Heart left ventricle (tissue), 16 donors: ENCODE measurements around the gene RBP4. TPM values are rescaled to one million over a fixed set of nuclear protein-coding genes. Genes with fewer than 3 reads are reported as not detected.

Experiments
- ATAC-seq, 4 donors: fragments of 200-7000 bp; cut with Tn5 transposase; one replicate each; pipeline ENCODE4 v1.9.1; 2020 to 2022; ENCODE audit warnings: moderate library complexity in 4 of 4, mild to moderate bottlenecking in 3 of 4, moderate number of reproducible peaks in 1 of 4
- DNase-seq, 5 donors: peaks; one replicate each; pipeline ENCODE4 v3.0.0-alpha.2; 2020
- H3K27ac ChIP-seq, 12 donors: fragments of 200-600 bp; sonication (generic) in 4 of 12; one replicate each; pipeline versions ENCODE4 v1.5.0 to v1.8.0; 2016 to 2022; ENCODE audit warnings: mild to moderate bottlenecking in 2 of 12
- H3K27me3 ChIP-seq, 9 donors: fragments of 200-600 bp; sonication (generic) in 2 of 9; one replicate each; pipeline versions ENCODE4 v1.5.1 to v1.8.0; 2016 to 2022; ENCODE audit warnings: mild to moderate bottlenecking in 3 of 9
- H3K36me3 ChIP-seq, 9 donors: fragments of 200-600 bp; sonication (generic) in 2 of 9; one replicate each; pipeline versions ENCODE4 v1.5.0 to v1.8.0; 2018 to 2022; ENCODE audit warnings: mild to moderate bottlenecking in 2 of 9
- H3K4me1 ChIP-seq, 12 donors: fragments of 200-600 bp; sonication (generic) in 4 of 12; one replicate each; pipeline versions ENCODE4 v1.5.0 to v1.8.0; 2016 to 2022; ENCODE audit warnings: mild to moderate bottlenecking in 3 of 12
- H3K4me3 ChIP-seq, 12 donors: fragments of 200-600 bp; sonication (generic) in 4 of 12; one replicate each; pipeline versions ENCODE4 v1.5.0 to v1.8.0; 2017 to 2022; ENCODE audit warnings: mild to moderate bottlenecking in 9 of 12, moderate library complexity in 4 of 12
- H3K9me3 ChIP-seq, 12 donors: fragments of 200-600 bp; sonication (generic) in 4 of 12; one replicate each; pipeline versions ENCODE4 v1.5.0 to v1.8.0; 2016 to 2022; ENCODE audit warnings: mild to moderate bottlenecking in 1 of 12
- POLR2A ChIP-seq, 2 donors: fragments of 450-650 bp; IDR thresholded peaks; one replicate each; pipeline ENCODE4 v1.6.1; 2017; ENCODE audit warnings: antibody characterized with exemption in 2 of 2, mild to moderate bottlenecking in 2 of 2, moderate library complexity in 2 of 2
- WGBS, 4 donors: extraction: QIAGEN DNeasy Blood & Tissue Kit in 2 of 4; methylation state at CpG; one replicate each; pipeline versions ENCODE4 v1.1.5 to v1.1.7; 2013 to 2018; 5-methylcytosine and 5-hydroxymethylcytosine counted together
- intact Hi-C, 10 donors: fragments of 100-400 bp; cut with DNase I; formaldehyde crosslinking; loops; one replicate each; pipeline versions ENCODE4 v1.11.1 to v1.14.2; 2022
- polyA plus RNA-seq, 2 donors: library from polyadenylated mRNA; stranded (reverse); fragments of 200-250 nt; gene quantifications; one replicate each; pipeline ENCODE4 v1.2.3, GENCODE V29; 2013
- total RNA-seq, 9 donors: library from RNA; depleted of rRNA in 2 of 9; stranded (reverse); fragments of >200 nt in 2 of 9; fragmentation: NEBNext Ultra II Directional in 3 of 9; extraction: Animal tissue kit (Norgen Biotek cat#: 25700) in 3 of 9; gene quantifications; one replicate each; pipeline versions ENCODE4 v1.1.0 to v1.2.4, GENCODE V29; 2016 to 2023
- TF ChIP-seq, protein P1 (sequence below), 12 donors: fragments of 200-600 bp; sonication (generic) in 4 of 12; IDR thresholded peaks; one replicate each; pipeline versions ENCODE4 v1.5.0 to v1.8.0; 2018 to 2022; ENCODE audit warnings: antibody characterized with exemption in 12 of 12, mild to moderate bottlenecking in 5 of 12
- donor health status: ischemic (EF 13 %, LVEDD 7.1; RV severe dilation, severe dysfunction).
- donor health status: healthy with polysubstance abuse.
- donor health status: DM: no; HTN: yes; CAD: no.
- donor health status: DM: no; HTN: no; CAD: no.
- donor health status: ischemic (EF 25% LVEDD 6.9; RV normal size, moderate dysfunction).
- donor health status: ischemic (EF 25% LVEDD 5.7; RV mildly dilated, moderate dysfunction).
- donor health status: healthy.
- donor health status: DM: yes; HTN: yes; CAD: no.
- donor health status: ischemic (EF 35%, LVEDD 5.7; RV mildly dilated, moderate dysfunction).
- donor health status: nonischemic (EF 11% LVEDD 7.7; RV severe dilation, severe dysfunction).
- donor health status: DM: yes; HTN: yes; CAD: no.
- donor health status: PGD.
- donor health status: ischemic (EF 29% LVEDD 5.4; RV normal size, mild dysfunction).
- donor health status: nonischemic (EF 23%, LVEDD 6.1; RV moderate dilation, normal function).

The RBP4 gene
- total and polyA plus RNA-seq, 11 donors, result 0.35 to 63.4 (median 3.2) TPM; not detected in 1

DNA sequence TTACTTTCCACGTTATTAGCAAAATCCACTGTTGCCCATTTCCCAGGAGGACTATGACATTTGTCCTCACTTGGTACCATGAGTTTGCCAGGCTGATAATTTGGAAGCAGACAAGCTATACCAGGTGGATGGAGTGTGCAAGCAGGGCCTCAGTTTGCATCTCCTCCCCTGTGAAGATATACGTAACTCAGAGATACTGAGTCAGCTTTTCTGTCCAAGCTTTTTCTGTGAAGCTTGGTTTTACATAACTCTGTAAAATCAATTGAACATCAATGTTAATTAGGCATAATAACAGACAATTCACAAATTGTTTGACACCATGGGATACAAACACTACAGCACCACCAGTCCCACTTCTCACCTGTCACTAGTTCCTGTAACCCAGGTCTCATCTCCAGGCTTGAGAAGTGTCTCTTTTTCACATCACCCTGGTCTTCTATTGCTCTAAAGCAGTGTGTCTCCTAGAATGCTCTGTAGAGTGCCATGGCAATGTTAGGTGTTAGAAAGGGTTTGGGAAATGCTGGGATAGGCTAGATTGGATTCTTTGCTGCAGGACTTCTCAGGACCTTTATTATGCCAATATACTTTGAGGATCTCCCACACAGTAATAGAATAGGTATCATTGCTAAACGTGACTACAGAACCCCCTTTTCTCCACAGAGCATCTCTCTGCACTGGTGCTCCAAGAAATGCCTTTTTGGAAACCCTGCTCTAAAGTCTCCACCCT is 20.9 kb downstream of the RBP4 start:
- TF ChIP-seq, protein P1, sequence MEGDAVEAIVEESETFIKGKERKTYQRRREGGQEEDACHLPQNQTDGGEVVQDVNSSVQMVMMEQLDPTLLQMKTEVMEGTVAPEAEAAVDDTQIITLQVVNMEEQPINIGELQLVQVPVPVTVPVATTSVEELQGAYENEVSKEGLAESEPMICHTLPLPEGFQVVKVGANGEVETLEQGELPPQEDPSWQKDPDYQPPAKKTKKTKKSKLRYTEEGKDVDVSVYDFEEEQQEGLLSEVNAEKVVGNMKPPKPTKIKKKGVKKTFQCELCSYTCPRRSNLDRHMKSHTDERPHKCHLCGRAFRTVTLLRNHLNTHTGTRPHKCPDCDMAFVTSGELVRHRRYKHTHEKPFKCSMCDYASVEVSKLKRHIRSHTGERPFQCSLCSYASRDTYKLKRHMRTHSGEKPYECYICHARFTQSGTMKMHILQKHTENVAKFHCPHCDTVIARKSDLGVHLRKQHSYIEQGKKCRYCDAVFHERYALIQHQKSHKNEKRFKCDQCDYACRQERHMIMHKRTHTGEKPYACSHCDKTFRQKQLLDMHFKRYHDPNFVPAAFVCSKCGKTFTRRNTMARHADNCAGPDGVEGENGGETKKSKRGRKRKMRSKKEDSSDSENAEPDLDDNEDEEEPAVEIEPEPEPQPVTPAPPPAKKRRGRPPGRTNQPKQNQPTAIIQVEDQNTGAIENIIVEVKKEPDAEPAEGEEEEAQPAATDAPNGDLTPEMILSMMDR (IDR thresholded peaks at IDR 0.05), result no peak
- TF ChIP-seq POLR2A (IDR thresholded peaks at IDR 0.05), result no peak
- ATAC-seq (no peak), DNase-seq (no peak)
- intact Hi-C loops, result no loop called here
- no peaks in the 10 kb centered on the region for H3K36me3 ChIP-seq
- H3K27me3 ChIP-seq, result peaks cover 0 to 10% (median 0%) of the 10 kb centered on the region in 9 donors
- H3K27ac ChIP-seq, result no peak overlapping the region
- WGBS, 4 donors, result 87 to 90% (median 88%) methylated on average over 3 of the region's 3 CpGs
- H3K4me3 ChIP-seq, result no peak overlapping the region
- H3K9me3 ChIP-seq, result peaks cover 0 to 10% (median 0%) of the 10 kb centered on the region in 12 donors
- H3K4me1 ChIP-seq, result peaks cover 0 to 3% (median 0%) of the 10 kb centered on the region in 12 donors

DNA sequence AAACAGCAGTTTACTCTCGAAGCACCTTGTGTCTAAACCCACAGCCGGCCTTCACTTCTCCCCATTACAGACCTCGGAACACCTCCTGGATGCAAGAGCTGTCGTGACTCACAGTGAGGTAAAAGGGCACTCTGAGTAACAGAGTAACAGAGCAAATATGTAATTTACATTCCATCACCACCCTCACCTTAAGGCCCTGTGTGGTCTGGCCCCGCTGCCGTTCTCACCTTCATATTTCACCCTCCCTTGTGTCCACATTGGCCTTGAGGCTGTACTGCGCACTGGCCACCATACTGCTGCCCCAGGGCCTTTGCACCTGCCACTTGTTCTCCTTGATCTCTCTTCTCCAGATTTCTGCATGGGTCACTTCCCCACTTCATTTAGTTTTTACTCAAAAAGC is 21.9 kb downstream of the RBP4 start:
- 88 to 98% (median 92%) methylated on average over 7 of the region's 7 CpGs for WGBS, 4 donors
- H3K27ac ChIP-seq, result no peak overlapping the region
- H3K9me3 ChIP-seq, result peaks cover 0 to 10% (median 0%) of the 10 kb centered on the region in 12 donors
- TF ChIP-seq POLR2A (IDR thresholded peaks at IDR 0.05), result no peak
- TF ChIP-seq, protein P1 (IDR thresholded peaks at IDR 0.05), result no peak
- DNase-seq (no peak), ATAC-seq (no peak)
- no peak overlapping the region for H3K4me3 ChIP-seq
- intact Hi-C loops, result no loop called here
- peaks cover 0 to 3% (median 0%) of the 10 kb centered on the region in 12 donors for H3K4me1 ChIP-seq
- no peaks in the 10 kb centered on the region for H3K36me3 ChIP-seq
- peaks cover 0 to 10% (median 0%) of the 10 kb centered on the region in 9 donors for H3K27me3 ChIP-seq

DNA sequence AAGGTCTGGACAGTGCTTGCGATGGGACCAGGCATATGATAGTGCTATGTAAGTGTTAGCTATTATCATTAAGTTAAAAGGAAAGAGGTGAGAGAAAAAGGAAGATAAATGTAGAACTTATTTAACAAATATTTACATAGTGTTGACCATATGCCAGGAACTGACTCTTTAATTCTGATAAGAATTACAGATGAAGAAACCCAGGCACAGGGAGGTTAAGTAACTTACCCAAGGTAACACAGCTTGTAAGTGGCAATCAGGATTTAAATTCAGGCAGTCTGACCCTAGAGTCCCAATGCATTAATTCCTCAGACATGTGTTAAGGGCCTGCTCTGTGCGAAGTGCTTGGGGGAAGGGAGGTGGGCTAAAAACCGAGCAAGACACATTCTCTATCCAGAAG is 23.5 kb downstream of the RBP4 start:
- TF ChIP-seq, protein P1 (IDR thresholded peaks at IDR 0.05), result no peak
- TF ChIP-seq POLR2A (IDR thresholded peaks at IDR 0.05), result no peak
- DNase-seq, result no peak
- Histone ChIP-seq H3K4me1 (peaks cover 0 to 13% (median 0%) of the 10 kb centered on the region in 12 donors), H3K27me3 (peaks cover 0 to 12% (median 0%) of the 10 kb centered on the region in 9 donors), H3K27ac (no peak overlapping the region), H3K36me3 (no peaks in the 10 kb centered on the region), H3K4me3 (no peak overlapping the region), H3K9me3 (peaks cover 0 to 10% (median 0%) of the 10 kb centered on the region in 12 donors)
- intact Hi-C loops, result no loop called here
- 83 to 91% (median 86%) methylated on average over 3 of the region's 3 CpGs for WGBS, 4 donors
- no peak for ATAC-seq

DNA sequence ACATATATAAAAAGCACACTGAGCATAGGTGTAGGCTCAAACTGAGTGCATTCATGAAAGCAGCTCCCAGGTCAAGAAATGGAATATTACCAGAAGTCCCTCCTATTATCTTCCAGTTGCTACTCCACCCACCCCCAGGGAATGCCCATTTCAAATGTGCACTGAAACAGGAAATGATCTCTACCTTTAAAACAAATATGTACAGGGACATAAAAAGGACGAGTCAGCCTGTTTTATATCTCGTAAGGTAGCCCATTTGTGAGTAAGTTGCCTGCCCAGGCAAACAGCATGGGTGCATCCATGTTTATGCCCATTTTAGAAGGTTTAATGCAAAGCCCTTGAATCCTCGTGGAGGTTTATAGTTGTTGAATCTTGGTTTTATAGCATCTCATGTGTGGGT is 24.1 kb downstream of the RBP4 start:
- DNase-seq (no peak), ATAC-seq (no peak)
- Histone ChIP-seq H3K27me3 (peaks cover 0 to 14% (median 0%) of the 10 kb centered on the region in 9 donors), H3K36me3 (no peaks in the 10 kb centered on the region), H3K9me3 (peaks cover 0 to 10% (median 0%) of the 10 kb centered on the region in 12 donors), H3K4me1 (peaks cover 0 to 19% (median 0%) of the 10 kb centered on the region in 12 donors), H3K4me3 (no peak overlapping the region), H3K27ac (no peak overlapping the region)
- TF ChIP-seq POLR2A (IDR thresholded peaks at IDR 0.05), result no peak
- TF ChIP-seq, protein P1 (IDR thresholded peaks at IDR 0.05), result no peak
- 63 to 74% (median 66%) methylated on average over 3 of the region's 3 CpGs for WGBS, 4 donors
- intact Hi-C loops, result no loop called here
